H1 (cell line): Measurements from ENCODE around the gene NEB. TPM values are rescaled to one million over a fixed set of nuclear protein-coding genes. Genes with fewer than 3 reads are reported as not detected.

Experiments
- CTCF ChIA-PET: fragments of 300-600 bp; sonication (Branson Sonifier 250); formaldehyde crosslinking; loops from one replicate; lab custom pipeline; 2021; ENCODE audit not compliant: partially characterized antibody; lab: Charles Lee
- POLR2A ChIA-PET: fragments of 300-600 bp; sonication (Branson Sonifier 250); formaldehyde crosslinking; loops from one replicate; lab custom pipeline; 2021; ENCODE audit warnings: inconsistent platforms; ENCODE audit not compliant: partially characterized antibody; lab: Charles Lee
- DNase-seq, 2 experiments: peaks; one replicate each; pipeline versions ENCODE4 v3.0.0 to v3.0.0-alpha.2; 2010 to 2022; ENCODE audit warnings: low spot score in 2 of 2, low read depth in 1 of 2, mixed read lengths in 1 of 2
- FAIRE-seq: peaks from 2 replicates; lab custom pipeline; 2011; peaks lifted over from hg19 to GRCh38; lab: Jason Lieb, UNC
- H2AFZ ChIP-seq: 2 replicates; pipeline ENCODE4 v1.8.1; 2012; ENCODE audit warnings: low read length, inconsistent platforms
- H2AK5ac ChIP-seq: 2 replicates; pipeline ENCODE4 v1.6.1; 2013; ENCODE audit warnings: low read depth, low read length
- H2BK120ac ChIP-seq: replicated peaks from 2 replicates; pipeline ENCODE3; 2013; ENCODE audit warnings: low read depth, low read length, inconsistent platforms
- H2BK12ac ChIP-seq: 2 replicates; pipeline ENCODE4 v1.6.1; 2013; ENCODE audit warnings: low read depth, low read length
- H2BK15ac ChIP-seq: 2 replicates; pipeline ENCODE4 v1.6.1; 2013; ENCODE audit warnings: low read length
- H2BK20ac ChIP-seq: 2 replicates; pipeline ENCODE4 v1.6.1; 2013; ENCODE audit warnings: low read length
- H2BK5ac ChIP-seq: 2 replicates; pipeline ENCODE4 v1.6.1; 2013; ENCODE audit warnings: low read depth, low read length
- H3K14ac ChIP-seq: 2 replicates; pipeline ENCODE4 v1.6.1; 2013; ENCODE audit warnings: inconsistent platforms; ENCODE audit not compliant: insufficient read length
- H3K18ac ChIP-seq: 2 replicates; pipeline ENCODE4 v1.6.1; 2013; ENCODE audit warnings: low read length; ENCODE audit errors: extremely low read depth
- H3K23ac ChIP-seq: 2 replicates; pipeline ENCODE4 v1.6.1; 2013; ENCODE audit warnings: inconsistent platforms; ENCODE audit not compliant: insufficient read length
- H3K23me2 ChIP-seq: 2 replicates; pipeline ENCODE4 v1.6.1; 2013; ENCODE audit warnings: low read depth, low read length
- H3K27ac ChIP-seq: 2 replicates; pipeline ENCODE4 v1.6.1; 2011; ENCODE audit warnings: low read depth, low read length, inconsistent platforms
- H3K27me3 ChIP-seq, 4 experiments: replicated peaks in 1 of 4; 1 replicate in 1 of 4; 2 replicates in 3 of 4; pipeline versions ENCODE4 v1.6.1 to v1.8.1; 2011 to 2013; ENCODE audit warnings: low read length in 3 of 4, mild to moderate bottlenecking in 3 of 4, inconsistent platforms in 2 of 4, mixed read lengths in 2 of 4, moderate library complexity in 1 of 4; ENCODE audit not compliant: control insufficient read depth in 3 of 4, insufficient read depth in 3 of 4; ENCODE audit errors: extremely low read depth in 1 of 4
- H3K36me3 ChIP-seq, 4 experiments: 2 replicates each; pipeline versions ENCODE4 v1.6.1 to v1.8.1; 2011 to 2013; ENCODE audit warnings: mild to moderate bottlenecking in 4 of 4, low read length in 3 of 4, moderate library complexity in 2 of 4, control low read depth in 1 of 4, inconsistent platforms in 1 of 4; ENCODE audit not compliant: insufficient read depth in 4 of 4, control insufficient read depth in 2 of 4
- H3K4ac ChIP-seq: replicated peaks from 2 replicates; pipeline ENCODE3; 2013; ENCODE audit warnings: low read length, low read depth, mixed read lengths, inconsistent platforms; ENCODE audit not compliant: insufficient read length
- H3K4me1 ChIP-seq, 4 experiments: replicated peaks in 1 of 4; 1 replicate in 1 of 4; 2 replicates in 3 of 4; pipeline versions ENCODE4 v1.6.1 to v1.8.1; 2011 to 2013; ENCODE audit warnings: low read length in 3 of 4, inconsistent platforms in 2 of 4, mixed read lengths in 1 of 4; ENCODE audit not compliant: insufficient read depth in 4 of 4, control insufficient read depth in 3 of 4
- H3K4me2 ChIP-seq, 2 experiments: 2 replicates each; pipeline versions ENCODE4 v1.6.1 to v1.8.1; 2011 to 2013; ENCODE audit warnings: low read depth in 2 of 2, low read length in 2 of 2, control low read depth in 1 of 2, inconsistent platforms in 1 of 2, mild to moderate bottlenecking in 1 of 2; ENCODE audit not compliant: insufficient read depth in 1 of 2
- H3K4me3 ChIP-seq, 4 experiments: fragments of 200-600, 300-600 bp in 1 of 4; sonication (generic), shearing (Covaris generic), sonication (Bioruptor Twin) in 1 of 4; 2 replicates each; pipeline versions ENCODE4 v1.5.1 to v1.8.1; 2011 to 2016; ENCODE audit warnings: low read length in 4 of 4, low read depth in 3 of 4, control low read depth in 2 of 4, inconsistent platforms in 2 of 4, mild to moderate bottlenecking in 2 of 4, mixed read lengths in 1 of 4, moderate library complexity in 1 of 4; ENCODE audit not compliant: insufficient read depth in 2 of 4; ENCODE audit errors: extremely low read depth in 1 of 4
- H3K56ac ChIP-seq: replicated peaks from 2 replicates; pipeline ENCODE3; 2013; ENCODE audit warnings: low read depth, mild to moderate bottlenecking, mixed read lengths, low read length, inconsistent platforms; ENCODE audit not compliant: insufficient read length
- H3K79me1 ChIP-seq: 2 replicates; pipeline ENCODE4 v1.6.1; 2013; ENCODE audit warnings: low read depth, low read length, control low read depth
- H3K79me2 ChIP-seq, 2 experiments: 2 replicates each; pipeline versions ENCODE4 v1.6.1 to v1.8.1; 2012 to 2013; ENCODE audit warnings: low read length in 2 of 2, mild to moderate bottlenecking in 2 of 2, inconsistent platforms in 1 of 2; ENCODE audit not compliant: insufficient read depth in 2 of 2, control insufficient read depth in 1 of 2
- H3K9ac ChIP-seq, 4 experiments: replicated peaks in 1 of 4; 1 replicate in 1 of 4; 2 replicates in 3 of 4; pipeline versions ENCODE4 v1.6.1 to v1.8.1; 2011 to 2013; ENCODE audit warnings: low read depth in 3 of 4, low read length in 3 of 4, control low read depth in 2 of 4, mild to moderate bottlenecking in 2 of 4, moderate library complexity in 2 of 4, inconsistent platforms in 1 of 4; ENCODE audit errors: extremely low read depth in 1 of 4
- H3K9me3 ChIP-seq, 2 experiments: 2 replicates each; pipeline versions ENCODE4 v1.6.1 to v1.8.1; 2012 to 2013; ENCODE audit warnings: mild to moderate bottlenecking in 2 of 2, moderate library complexity in 2 of 2, control low read depth in 1 of 2, inconsistent platforms in 1 of 2, low read depth in 1 of 2, low read length in 1 of 2, mixed read lengths in 1 of 2; ENCODE audit not compliant: insufficient read depth in 2 of 2
- H4K20me1 ChIP-seq, 2 experiments: replicated peaks in 1 of 2; 2 replicates each; pipeline versions ENCODE3 to v1.8.1; 2011 to 2013; ENCODE audit warnings: inconsistent platforms in 2 of 2, low read length in 2 of 2, mild to moderate bottlenecking in 1 of 2; ENCODE audit not compliant: insufficient read depth in 2 of 2, control insufficient read depth in 1 of 2
- H4K5ac ChIP-seq: 2 replicates; pipeline ENCODE4 v1.6.1; 2013; ENCODE audit warnings: low read length, low read depth, mixed read lengths, inconsistent platforms; ENCODE audit not compliant: insufficient read length
- H4K8ac ChIP-seq: 2 replicates; pipeline ENCODE4 v1.8.0; 2013; ENCODE audit warnings: mild to moderate bottlenecking, moderate library complexity, low read length, inconsistent platforms; ENCODE audit not compliant: insufficient read depth; ENCODE audit errors: extremely low read depth
- H4K91ac ChIP-seq: replicated peaks from 2 replicates; pipeline ENCODE3; 2013; ENCODE audit warnings: low read length, mixed read lengths, inconsistent platforms; ENCODE audit not compliant: insufficient read length
- BRCA1 ChIP-seq: IDR thresholded peaks from 2 replicates; pipeline ENCODE4 v1.6.1; 2012; ENCODE audit warnings: low read depth, low read length, improper control_type of control experiment
- CBX5 ChIP-seq: fragments of 300-800, 300-1000 bp; sonication (generic); IDR thresholded peaks from 2 replicates; pipeline ENCODE4 v1.7.1; 2016; ENCODE audit warnings: antibody characterized with exemption, low read length, low read depth
- EGR1 ChIP-seq: IDR thresholded peaks from 2 replicates; pipeline ENCODE4 v1.6.1; 2011; ENCODE audit warnings: low read depth, low read length, borderline replicate concordance
- EZH2 ChIP-seq: fragments of 200-600 bp; sonication (generic); IDR thresholded peaks from 2 replicates; pipeline ENCODE4 v1.7.1; 2012; ENCODE audit warnings: low read depth, mild to moderate bottlenecking, moderate library complexity, low read length, inconsistent platforms; ENCODE audit not compliant: severe bottlenecking
- GTF2F1 ChIP-seq: IDR thresholded peaks from 2 replicates; pipeline ENCODE4 v1.6.1; 2012; ENCODE audit warnings: low read depth, low read length, improper control_type of control experiment, borderline replicate concordance
- JUN ChIP-seq: IDR thresholded peaks from 2 replicates; pipeline ENCODE4 v1.6.1; 2011; ENCODE audit warnings: low read depth, mild to moderate bottlenecking, improper control_type of control experiment, low read length
- MAX ChIP-seq: IDR thresholded peaks from 2 replicates; pipeline ENCODE4 v1.6.1; 2012; ENCODE audit warnings: inconsistent platforms
- POLR2A ChIP-seq, 2 experiments: IDR thresholded peaks; 1 replicate in 1 of 2; 2 replicates in 1 of 2; pipeline ENCODE4 v1.6.1; 2011; ENCODE audit warnings: low read depth in 2 of 2, low read length in 2 of 2, mild to moderate bottlenecking in 2 of 2; ENCODE audit errors: control extremely low read depth in 1 of 2
- SAP30 ChIP-seq: fragments of 300-600 bp; sonication (generic); IDR thresholded peaks from 2 replicates; pipeline ENCODE4 v1.7.1; 2012; ENCODE audit warnings: low read length, moderate library complexity, mild to moderate bottlenecking, inconsistent platforms; ENCODE audit not compliant: insufficient read depth, insufficient replicate concordance
- SUZ12 ChIP-seq: fragments of 200-600 bp; sonication (generic); IDR thresholded peaks from 2 replicates; pipeline ENCODE4 v1.6.1; 2012; ENCODE audit warnings: mild to moderate bottlenecking, inconsistent platforms, low read length, moderate library complexity, mixed read lengths
- TAF1 ChIP-seq: IDR thresholded peaks from 2 replicates; pipeline ENCODE4 v1.6.1; 2011; ENCODE audit warnings: mild to moderate bottlenecking, low read depth, low read length
- USF2 ChIP-seq: IDR thresholded peaks from 2 replicates; pipeline ENCODE4 v1.6.1; 2011; ENCODE audit warnings: low read length, improper control_type of control experiment
- polyA plus RNA-seq, 7 experiments: library from polyadenylated mRNA; depleted of rRNA in 3 of 7; stranded (reverse) in 5 of 7; unstranded in 2 of 7; fragments of >200 nt in 5 of 7; fragments of 200-250 nt in 2 of 7; gene quantifications; 1 replicate in 5 of 7; 2 replicates in 1 of 7; 4 replicates in 1 of 7; pipeline versions ENCODE4 v1.2.1 to v1.2.3, GENCODE V29; 2011 to 2013; ENCODE audit warnings: missing spikeins in 2 of 7, mixed read lengths in 2 of 7
- total RNA-seq: library from RNA; stranded (reverse); fragmentation: NEBNext Ultra II Directional; extraction: Animal tissue kit (Norgen Biotek cat#: 25700); gene quantifications from 2 replicates; pipeline ENCODE4 v1.2.1, GENCODE V29; 2021

Gene NEB
- total and polyA plus RNA-seq, 2 of the 8 experiments (the other 6 are each of a cell fraction or from before 2014, with no cell fraction given), result 1.4 to 2.5 TPM

GRCh38 chr2:151624271-151624670 lies 110.0 kb downstream of the NEB start:
- Histone ChIP-seq H3K14ac (no peak overlapping the region), H2AFZ (no peak overlapping the region), H3K4me3 (no peak overlapping the region), H3K23me2 (no peaks in the 10 kb centered on the region), H2BK5ac (no peak overlapping the region), H2BK20ac (no peak overlapping the region), H3K79me2 (no peaks in the 10 kb centered on the region), H3K9ac (no peak overlapping the region), H3K4ac (no peak overlapping the region), H3K27me3 (no peaks in the 10 kb centered on the region), H3K36me3 (no peaks in the 10 kb centered on the region), H3K79me1 (no peaks in the 10 kb centered on the region), H3K23ac (no peak overlapping the region), H2AK5ac (no peak overlapping the region), H4K5ac (no peak overlapping the region), H3K4me2 (no peak overlapping the region), H4K91ac (no peak overlapping the region), H2BK15ac (no peak overlapping the region), H4K20me1 (no peaks in the 10 kb centered on the region), H3K9me3 (no peaks in the 10 kb centered on the region), H4K8ac (no peak overlapping the region), H3K4me1 (no peaks in the 10 kb centered on the region), H3K18ac (no peak overlapping the region), H3K27ac (no peak overlapping the region), H3K56ac (no peak overlapping the region), H2BK120ac (no peak overlapping the region), H2BK12ac (no peak overlapping the region)
- FAIRE-seq, result no peak
- POLR2A ChIA-PET, result no interaction called here
- DNase-seq, result no peak
- CTCF ChIA-PET, result interaction anchor here (0.9 kb wide), 1 partner anchor 8 kb away, joined by 3 read pairs; no protein-coding TSS in a partner anchor
- TF ChIP-seq GTF2F1 (no peak), CBX5 (no peak), USF2 (no peak), TAF1 (no peak), SAP30 (no peak), BRCA1 (no peak), EGR1 (no peak), SUZ12 (no peak), EZH2 (no peak), POLR2A (IDR thresholded peaks at IDR 0.05; ENCODE audit: control extremely low read depth in 1 of 2, low read depth in 2 of 2, low read length in 2 of 2) (no peak), JUN (no peak), MAX (no peak)
